ENCODE measurements around the gene BCL2L15. TPM values are rescaled to one million over a fixed set of nuclear protein-coding genes. Genes with fewer than 3 reads are reported as not detected.

The BCL2L15 gene
- total and polyA plus RNA-seq, 10 donors, result 0.64 to 7.1 (median 1.9) TPM

GRCh38 chr1:113858982-113859381 lies 28.4 kb downstream of the BCL2L15 start:
- TF ChIP-seq POLR2A (IDR thresholded peaks at IDR 0.05), result no peak
- TF ChIP-seq POLR2AphosphoS5 (IDR thresholded peaks at IDR 0.05), result no peak
- no peak for TF ChIP-seq CTCF (IDR thresholded peaks at IDR 0.05 in 8 of 11, conservative IDR thresholded peaks at IDR 0.05 in 3 of 11)
- Histone ChIP-seq H3K4me1 (peaks cover 32 to 79% (median 58%) of the 10 kb centered on the region in 6 donors), H3K27me3 (replicated peaks in 1 of 7) (no peaks in the 10 kb centered on the region), H3K9me3 (no peaks in the 10 kb centered on the region), H3K4me3 (peak overlapping the region in 1 of 8 donors; percentile 41), H3K36me3 (peaks cover 0 to 42% (median 7%) of the 10 kb centered on the region in 6 donors), H3K27ac (peak overlapping the region in 7 of 8 donors; percentile 68 to 80 (median 75))
- 70 to 93% (median 85%) methylated on average over 1 of the region's 1 CpG for WGBS, 5 donors
- DNase-seq, result no peak
- intact Hi-C loops (cut with DNase I; ENCODE audit: low total_unique reads), result no loop called here

GRCh38 chr1:113858418-113858817 lies 29.0 kb downstream of the BCL2L15 start:
- H3K9me3 ChIP-seq, result no peaks in the 10 kb centered on the region
- no peak for TF ChIP-seq POLR2AphosphoS5 (IDR thresholded peaks at IDR 0.05)
- TF ChIP-seq POLR2A (IDR thresholded peaks at IDR 0.05), result no peak
- no peak for TF ChIP-seq CTCF (IDR thresholded peaks at IDR 0.05 in 8 of 11, conservative IDR thresholded peaks at IDR 0.05 in 3 of 11)
- H3K4me3 ChIP-seq, result peak overlapping the region in 1 of 8 donors; percentile 41
- H3K36me3 ChIP-seq, result peaks cover 0 to 44% (median 7%) of the 10 kb centered on the region in 6 donors
- no peak for DNase-seq
- WGBS, 5 donors, result 51 to 67% (median 59%) methylated on average over 3 of the region's 3 CpGs
- peak overlapping the region in 7 of 8 donors; percentile 49 to 80 (median 75) for H3K27ac ChIP-seq
- intact Hi-C loops (cut with DNase I; ENCODE audit: low total_unique reads), result no loop called here
- H3K27me3 ChIP-seq (replicated peaks in 1 of 7), result no peaks in the 10 kb centered on the region
- H3K4me1 ChIP-seq, result peaks cover 32 to 73% (median 58%) of the 10 kb centered on the region in 6 donors

GRCh38 chr1:113857776-113858175 lies 29.6 kb downstream of the BCL2L15 start:
- intact Hi-C loops (cut with DNase I; ENCODE audit: low total_unique reads), result no loop called here
- no peak overlapping the region for H3K4me3 ChIP-seq
- no peak for DNase-seq
- peaks cover 32 to 67% (median 56%) of the 10 kb centered on the region in 6 donors for H3K4me1 ChIP-seq
- H3K27me3 ChIP-seq (replicated peaks in 1 of 7), result no peaks in the 10 kb centered on the region
- H3K27ac ChIP-seq, result peak overlapping the region in 7 of 8 donors; percentile 12 to 80 (median 75)
- 40 to 62% (median 51%) methylated on average over 3 of the region's 3 CpGs for WGBS, 5 donors
- no peaks in the 10 kb centered on the region for H3K9me3 ChIP-seq
- H3K36me3 ChIP-seq, result peaks cover 0 to 46% (median 7%) of the 10 kb centered on the region in 6 donors
- TF ChIP-seq CTCF (IDR thresholded peaks at IDR 0.05 in 8 of 11, conservative IDR thresholded peaks at IDR 0.05 in 3 of 11) (no peak), POLR2A (IDR thresholded peaks at IDR 0.05) (no peak), POLR2AphosphoS5 (IDR thresholded peaks at IDR 0.05) (no peak)

- no peak for DNase-seq
- Histone ChIP-seq H3K9me3 (no peaks in the 10 kb centered on the region), H3K36me3 (peaks cover 0 to 60% (median 7%) of the 10 kb centered on the region in 6 donors), H3K27me3 (replicated peaks in 1 of 7) (no peaks in the 10 kb centered on the region), H3K27ac (peak overlapping the region in 1 of 8 donors; percentile 8), H3K4me1 (peaks cover 30 to 56% (median 43%) of the 10 kb centered on the region in 6 donors), H3K4me3 (no peak overlapping the region)
- intact Hi-C loops (cut with DNase I; ENCODE audit: low total_unique reads), result no loop called here
- 93 to 100% (median 95%) methylated on average over 2 of the region's 2 CpGs for WGBS, 5 donors
- TF ChIP-seq POLR2A (IDR thresholded peaks at IDR 0.05) (no peak), CTCF (IDR thresholded peaks at IDR 0.05 in 8 of 11, conservative IDR thresholded peaks at IDR 0.05 in 3 of 11) (no peak), POLR2AphosphoS5 (IDR thresholded peaks at IDR 0.05) (no peak)
These were observed 31.0 kb downstream of the BCL2L15 start for GRCh38 chr1:113856401-113856790.
